MM.1S (cell line): ENCODE data around the gene TTC7B.

Experiments used
- CTCF ChIP-seq: fragments of 300-600 bp; sonication (generic); IDR thresholded peaks from 2 replicates; pipeline ENCODE4 v1.5.1; 2016; ENCODE audit warnings: antibody characterized with exemption, low read length, mixed read lengths
- EZH2 ChIP-seq: fragments of 300-600 bp; sonication (generic); optimal IDR thresholded peaks from 2 replicates; pipeline ENCODE3; 2017; ENCODE audit warnings: low read depth, mild to moderate bottlenecking, antibody characterized with exemption, low read length, mixed read lengths
- EZH2phosphoT487 ChIP-seq: fragments of 300-600 bp; sonication (generic); IDR thresholded peaks from 2 replicates; pipeline ENCODE4 v1.6.1; 2018; ENCODE audit warnings: antibody characterized with exemption, low read length

DNA sequence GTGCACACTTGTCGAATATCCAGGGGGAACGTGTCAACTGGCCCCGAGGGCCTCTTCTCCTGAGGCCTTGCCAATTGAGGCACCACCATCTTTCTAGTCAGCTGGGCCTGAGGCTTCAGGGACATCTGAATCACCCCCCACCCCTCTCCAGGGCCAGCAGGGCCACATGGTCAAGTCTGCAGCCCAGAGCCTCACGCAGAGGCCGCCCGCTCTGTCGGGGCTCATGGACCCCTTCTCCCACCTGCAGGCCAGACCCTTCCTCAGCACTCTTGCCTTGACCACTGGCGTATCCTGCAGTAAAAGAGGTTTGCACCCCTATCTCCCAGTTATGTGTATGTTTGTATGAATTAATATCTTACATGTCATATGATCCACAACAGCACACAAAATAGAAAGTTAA is 237.1 kb downstream of the TTC7B start:
- TF ChIP-seq CTCF (no peak), EZH2 (no peak), EZH2phosphoT487 (no peak)
